ENCODE results near the gene BIK. TPM values are rescaled to one million over a fixed set of nuclear protein-coding genes. Genes with fewer than 3 reads are reported as not detected.
A peak's percentile ranks its signal among the peaks of the same experiment; 100 is the strongest.

BIK gene
- total and polyA plus RNA-seq, 7 experiments from 2014 or later = 1.1 to 4.3 (median 1.6) TPM

DNA sequence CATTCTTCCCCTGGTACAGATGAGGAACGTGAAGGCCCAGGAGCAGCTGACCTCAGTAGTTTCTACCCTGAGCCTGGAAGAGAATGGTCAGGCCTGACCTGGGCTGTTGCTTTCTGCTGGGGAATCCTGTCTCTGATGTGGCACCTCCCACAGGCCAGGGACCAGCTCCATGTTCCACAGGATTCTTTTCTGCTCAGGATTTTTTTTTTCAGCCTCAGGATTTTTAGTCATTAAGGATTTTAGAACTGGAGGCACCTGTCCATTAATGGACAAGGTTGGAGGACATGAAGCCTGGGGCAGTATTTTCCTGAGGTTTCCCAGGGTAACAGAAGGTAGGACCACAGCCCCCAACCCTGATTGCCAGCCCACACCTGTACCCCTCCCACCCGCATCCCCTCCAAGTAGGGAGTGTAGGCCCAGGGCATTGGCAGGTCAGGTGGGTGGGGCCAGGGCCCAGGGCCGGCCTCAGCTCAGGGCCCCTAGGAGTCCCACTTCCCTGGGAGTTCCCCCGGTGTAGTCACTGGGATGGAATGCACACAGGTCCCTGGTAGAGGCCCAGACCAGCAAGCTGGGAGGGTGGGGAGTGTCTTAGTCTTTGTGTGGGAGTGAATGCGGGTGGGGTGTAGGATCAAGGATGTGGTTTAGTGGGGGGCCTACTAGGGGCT lies 16.1 kb downstream of the BIK start:
- CTCF ChIA-PET = interaction anchor here (1.0 kb wide), 1 partner anchor 9 kb away, joined by 5 read pairs; no protein-coding TSS in a partner anchor
- H3K4me1 ChIP-seq (ENCODE audit: control insufficient read depth in 2 of 2, insufficient read depth in 2 of 2, low read length in 2 of 2) = no peaks in the 10 kb centered on the region
- H3K4me3 ChIP-seq (ENCODE audit: low read length) = no peak overlapping the region
- peaks cover 0 to 2% (median 0%) of the 10 kb centered on the region in 5 donors for H3K36me3 Mint-ChIP-seq
- DNase-seq (no peak), ATAC-seq (no peak)
- intact Hi-C loops (cut with micrococcal nuclease) = no loop called here
- H3K9me3 Mint-ChIP-seq = no peaks in the 10 kb centered on the region
- peaks cover 0 to 6% (median 0%) of the 10 kb centered on the region in 7 donors for H3K4me1 Mint-ChIP-seq
- H3K36me3 ChIP-seq (ENCODE audit: control insufficient read depth in 2 of 3, insufficient read depth in 3 of 3, low read length in 3 of 3) = peaks cover 0 to 7% (median 0%) of the 10 kb centered on the region in 3 experiments
- H3K27ac Mint-ChIP-seq = no peak overlapping the region
- H3K4me3 Mint-ChIP-seq = no peak overlapping the region
- no peaks in the 10 kb centered on the region for H3K27me3 ChIP-seq (ENCODE audit: control insufficient read depth in 2 of 2, insufficient read depth in 2 of 2, low read length in 2 of 2)
- H3K27ac ChIP-seq (ENCODE audit: low read depth, low read length) = no peak overlapping the region
- H3K9me3 ChIP-seq (ENCODE audit: control insufficient read depth in 2 of 3, low read length in 3 of 3) = no peaks in the 10 kb centered on the region
- H3K27me3 Mint-ChIP-seq = no peaks in the 10 kb centered on the region
- POLR2A ChIA-PET = no interaction called here

DNA sequence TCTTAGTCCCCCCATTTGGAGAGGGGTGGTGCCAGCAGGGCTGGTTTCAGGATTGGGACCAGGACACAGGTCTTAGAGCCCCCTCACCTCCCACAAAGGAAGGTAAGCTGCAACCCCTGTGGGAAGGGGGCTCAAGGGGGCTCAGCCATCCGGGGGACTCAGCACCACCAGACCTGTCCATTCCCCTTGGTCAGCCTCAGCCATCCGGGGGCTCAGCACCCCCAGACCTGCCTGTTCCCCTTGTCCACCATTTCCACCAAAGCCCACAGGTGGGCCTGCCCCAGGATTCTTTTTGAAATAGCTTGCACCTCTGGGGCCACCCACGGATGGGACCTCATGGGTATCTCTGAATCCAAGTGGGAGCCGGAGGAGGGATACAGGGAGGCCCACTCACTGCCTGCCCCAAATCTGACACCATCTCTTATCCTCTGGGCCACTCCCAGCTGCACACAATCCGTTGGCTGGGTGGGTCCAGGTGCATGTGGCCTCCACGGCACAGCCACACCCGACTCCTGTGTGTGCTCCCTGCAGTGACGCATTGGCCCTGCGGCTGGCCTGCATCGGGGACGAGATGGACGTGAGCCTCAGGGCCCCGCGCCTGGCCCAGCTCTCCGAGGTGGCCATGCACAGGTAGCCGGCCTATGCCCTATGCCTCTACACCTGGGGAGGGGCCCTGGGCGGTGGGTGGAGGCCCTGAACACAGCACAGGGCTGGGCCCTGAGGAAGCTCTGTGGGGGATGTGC lies 16.8 kb downstream of the BIK start:
- Mint-ChIP-seq H3K27me3 (no peaks in the 10 kb centered on the region), H3K27ac (no peak overlapping the region), H3K4me1 (peaks cover 0 to 6% (median 0%) of the 10 kb centered on the region in 7 donors), H3K9me3 (no peaks in the 10 kb centered on the region), H3K36me3 (peaks cover 0 to 9% (median 0%) of the 10 kb centered on the region in 5 donors), H3K4me3 (no peak overlapping the region)
- no peak overlapping the region for H3K4me3 ChIP-seq (ENCODE audit: low read length)
- POLR2A ChIA-PET = no interaction called here
- H3K36me3 ChIP-seq (ENCODE audit: control insufficient read depth in 2 of 3, insufficient read depth in 3 of 3, low read length in 3 of 3) = peaks cover 0 to 14% (median 0%) of the 10 kb centered on the region in 3 experiments
- intact Hi-C loops (cut with micrococcal nuclease) = no loop called here
- H3K27me3 ChIP-seq (ENCODE audit: control insufficient read depth in 2 of 2, insufficient read depth in 2 of 2, low read length in 2 of 2) = no peaks in the 10 kb centered on the region
- ATAC-seq = no peak
- H3K4me1 ChIP-seq (ENCODE audit: control insufficient read depth in 2 of 2, insufficient read depth in 2 of 2, low read length in 2 of 2) = no peaks in the 10 kb centered on the region
- CTCF ChIA-PET = no interaction called here
- no peak overlapping the region for H3K27ac ChIP-seq (ENCODE audit: low read depth, low read length)
- no peak for DNase-seq
- no peaks in the 10 kb centered on the region for H3K9me3 ChIP-seq (ENCODE audit: control insufficient read depth in 2 of 3, low read length in 3 of 3)

DNA sequence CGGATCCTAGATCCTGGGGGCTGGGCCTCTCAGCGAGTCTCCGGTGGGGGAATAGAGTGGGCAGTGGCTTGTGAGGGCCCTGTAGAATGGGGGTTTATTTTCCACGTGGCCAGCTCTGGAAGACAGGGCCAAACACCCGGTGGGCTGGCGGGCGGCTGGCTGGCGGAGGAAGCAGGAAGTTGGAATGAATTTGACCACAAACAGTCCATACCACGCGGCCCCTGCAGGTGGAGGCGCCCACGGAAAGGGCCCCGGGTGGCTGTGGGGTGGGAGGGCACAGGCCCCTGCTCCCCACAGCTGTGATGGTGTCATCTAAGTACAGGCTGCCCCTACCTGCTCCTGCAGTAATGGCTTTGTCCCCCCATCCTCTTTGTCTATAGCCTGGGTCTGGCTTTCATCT lies 17.6 kb downstream of the BIK start:
- Histone ChIP-seq H3K4me3 (ENCODE audit: low read length) (no peak overlapping the region), H3K36me3 (ENCODE audit: control insufficient read depth in 2 of 3, insufficient read depth in 3 of 3, low read length in 3 of 3) (peaks cover 0 to 22% (median 0%) of the 10 kb centered on the region in 3 experiments), H3K4me1 (ENCODE audit: control insufficient read depth in 2 of 2, insufficient read depth in 2 of 2, low read length in 2 of 2) (no peaks in the 10 kb centered on the region), H3K27ac (ENCODE audit: low read depth, low read length) (no peak overlapping the region), H3K27me3 (ENCODE audit: control insufficient read depth in 2 of 2, insufficient read depth in 2 of 2, low read length in 2 of 2) (no peaks in the 10 kb centered on the region), H3K9me3 (ENCODE audit: control insufficient read depth in 2 of 3, low read length in 3 of 3) (no peaks in the 10 kb centered on the region)
- H3K9me3 Mint-ChIP-seq = no peaks in the 10 kb centered on the region
- H3K4me3 Mint-ChIP-seq = no peak overlapping the region
- intact Hi-C loops (cut with micrococcal nuclease) = no loop called here
- H3K36me3 Mint-ChIP-seq = peaks cover 0 to 9% (median 0%) of the 10 kb centered on the region in 5 donors
- no peak for DNase-seq
- ChIA-PET CTCF (no interaction called here), POLR2A (no interaction called here)
- no peaks in the 10 kb centered on the region for H3K27me3 Mint-ChIP-seq
- ATAC-seq = no peak
- H3K4me1 Mint-ChIP-seq = peaks cover 0 to 6% (median 0%) of the 10 kb centered on the region in 7 donors
- H3K27ac Mint-ChIP-seq = no peak overlapping the region

DNA sequence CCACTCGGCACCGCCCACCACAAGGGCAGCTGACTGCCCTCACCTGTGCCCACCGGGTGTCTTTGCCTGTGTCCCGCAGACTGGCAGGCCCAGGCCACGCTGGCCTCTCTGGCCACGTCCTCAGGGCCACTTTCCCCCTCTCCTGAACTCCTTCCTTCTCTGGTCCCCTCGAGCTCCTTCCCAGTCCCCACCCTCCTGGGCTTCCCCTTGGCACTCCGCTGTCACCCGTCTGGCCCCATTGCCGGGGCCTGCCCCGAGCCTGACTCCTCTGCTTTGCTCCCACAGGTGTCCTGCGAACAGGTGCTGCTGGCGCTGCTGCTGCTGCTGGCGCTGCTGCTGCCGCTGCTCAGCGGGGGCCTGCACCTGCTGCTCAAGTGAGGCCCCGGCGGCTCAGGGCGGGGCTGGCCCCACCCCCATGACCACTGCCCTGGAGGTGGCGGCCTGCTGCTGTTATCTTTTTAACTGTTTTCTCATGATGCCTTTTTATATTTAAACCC lies 18.4 kb downstream of the BIK start:
- CTCF ChIA-PET = no interaction called here
- POLR2A ChIA-PET = no interaction called here
- ATAC-seq = peak; percentile 41

DNA sequence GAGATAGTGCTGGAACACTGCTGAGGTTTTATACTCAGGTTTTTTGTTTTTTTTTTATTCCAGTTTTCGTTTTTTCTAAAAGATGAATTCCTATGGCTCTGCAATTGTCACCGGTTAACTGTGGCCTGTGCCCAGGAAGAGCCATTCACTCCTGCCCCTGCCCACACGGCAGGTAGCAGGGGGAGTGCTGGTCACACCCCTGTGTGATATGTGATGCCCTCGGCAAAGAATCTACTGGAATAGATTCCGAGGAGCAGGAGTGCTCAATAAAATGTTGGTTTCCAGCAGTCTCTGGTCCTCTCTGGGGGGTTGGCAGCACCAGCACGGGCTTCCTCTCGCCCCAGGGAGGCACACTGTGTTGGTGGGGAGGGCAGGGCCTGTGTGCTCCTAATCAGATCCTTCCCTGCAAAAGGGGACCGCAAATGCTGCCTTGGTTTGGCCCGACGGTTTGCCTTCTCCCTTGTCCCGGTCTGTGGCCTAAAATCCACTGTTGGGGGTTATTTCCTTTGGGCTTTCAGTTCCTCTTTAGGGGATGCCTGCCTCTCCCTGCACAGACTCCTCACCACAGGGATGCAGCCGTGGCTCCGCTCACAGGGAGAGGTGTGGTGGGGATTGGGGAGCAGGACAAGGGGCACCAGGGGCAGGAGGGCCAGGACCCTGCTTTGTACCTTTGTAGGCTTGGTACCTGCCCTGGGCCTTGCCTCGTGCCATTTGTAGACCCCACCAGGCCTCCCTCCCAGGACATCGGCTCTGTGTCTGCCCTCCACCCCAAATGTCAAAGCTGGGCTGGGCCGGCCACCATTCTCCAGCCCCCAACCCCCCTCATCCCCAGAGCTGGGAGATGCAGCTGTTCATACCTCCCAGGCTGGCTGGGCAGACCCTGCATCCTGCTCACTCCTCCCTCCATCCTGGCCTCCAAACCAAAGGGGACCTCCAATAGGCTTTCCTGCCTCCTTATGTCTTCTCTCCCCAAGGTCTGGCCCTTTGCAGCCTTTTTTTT lies 19.2 kb downstream of the BIK start:
- no peaks in the 10 kb centered on the region for H3K27me3 Mint-ChIP-seq
- no peak for DNase-seq
- intact Hi-C loops (cut with micrococcal nuclease) = no loop called here
- H3K4me1 Mint-ChIP-seq = peaks cover 0 to 6% (median 0%) of the 10 kb centered on the region in 7 donors
- H3K27ac Mint-ChIP-seq = no peak overlapping the region
- ChIA-PET POLR2A (no interaction called here), CTCF (no interaction called here)
- H3K4me3 Mint-ChIP-seq = no peak overlapping the region
- no peaks in the 10 kb centered on the region for H3K9me3 Mint-ChIP-seq
- Histone ChIP-seq H3K27me3 (ENCODE audit: control insufficient read depth in 2 of 2, insufficient read depth in 2 of 2, low read length in 2 of 2) (no peaks in the 10 kb centered on the region), H3K4me1 (ENCODE audit: control insufficient read depth in 2 of 2, insufficient read depth in 2 of 2, low read length in 2 of 2) (no peaks in the 10 kb centered on the region), H3K27ac (ENCODE audit: low read depth, low read length) (no peak overlapping the region), H3K36me3 (ENCODE audit: control insufficient read depth in 2 of 3, insufficient read depth in 3 of 3, low read length in 3 of 3) (peaks cover 0 to 30% (median 0%) of the 10 kb centered on the region in 3 experiments), H3K4me3 (ENCODE audit: low read length) (no peak overlapping the region), H3K9me3 (ENCODE audit: control insufficient read depth in 2 of 3, low read length in 3 of 3) (no peaks in the 10 kb centered on the region)
- ATAC-seq = peak; percentile 26
- H3K36me3 Mint-ChIP-seq = peaks cover 0 to 14% (median 7%) of the 10 kb centered on the region in 5 donors

More for the DNA sequence above, 18.4 kb downstream of the BIK start:
- intact Hi-C loops (cut with micrococcal nuclease) = no loop called here
- Mint-ChIP-seq H3K4me1 (peaks cover 0 to 6% (median 0%) of the 10 kb centered on the region in 7 donors), H3K9me3 (no peaks in the 10 kb centered on the region), H3K27ac (no peak overlapping the region), H3K27me3 (no peaks in the 10 kb centered on the region), H3K4me3 (no peak overlapping the region), H3K36me3 (peaks cover 0 to 12% (median 4%) of the 10 kb centered on the region in 5 donors)
- Histone ChIP-seq H3K4me1 (ENCODE audit: control insufficient read depth in 2 of 2, insufficient read depth in 2 of 2, low read length in 2 of 2) (no peaks in the 10 kb centered on the region), H3K27me3 (ENCODE audit: control insufficient read depth in 2 of 2, insufficient read depth in 2 of 2, low read length in 2 of 2) (no peaks in the 10 kb centered on the region), H3K4me3 (ENCODE audit: low read length) (no peak overlapping the region), H3K9me3 (ENCODE audit: control insufficient read depth in 2 of 3, low read length in 3 of 3) (no peaks in the 10 kb centered on the region), H3K36me3 (ENCODE audit: control insufficient read depth in 2 of 3, insufficient read depth in 3 of 3, low read length in 3 of 3) (peaks cover 0 to 24% (median 0%) of the 10 kb centered on the region in 3 experiments), H3K27ac (ENCODE audit: low read depth, low read length) (no peak overlapping the region)
- no peak for DNase-seq

DNA sequence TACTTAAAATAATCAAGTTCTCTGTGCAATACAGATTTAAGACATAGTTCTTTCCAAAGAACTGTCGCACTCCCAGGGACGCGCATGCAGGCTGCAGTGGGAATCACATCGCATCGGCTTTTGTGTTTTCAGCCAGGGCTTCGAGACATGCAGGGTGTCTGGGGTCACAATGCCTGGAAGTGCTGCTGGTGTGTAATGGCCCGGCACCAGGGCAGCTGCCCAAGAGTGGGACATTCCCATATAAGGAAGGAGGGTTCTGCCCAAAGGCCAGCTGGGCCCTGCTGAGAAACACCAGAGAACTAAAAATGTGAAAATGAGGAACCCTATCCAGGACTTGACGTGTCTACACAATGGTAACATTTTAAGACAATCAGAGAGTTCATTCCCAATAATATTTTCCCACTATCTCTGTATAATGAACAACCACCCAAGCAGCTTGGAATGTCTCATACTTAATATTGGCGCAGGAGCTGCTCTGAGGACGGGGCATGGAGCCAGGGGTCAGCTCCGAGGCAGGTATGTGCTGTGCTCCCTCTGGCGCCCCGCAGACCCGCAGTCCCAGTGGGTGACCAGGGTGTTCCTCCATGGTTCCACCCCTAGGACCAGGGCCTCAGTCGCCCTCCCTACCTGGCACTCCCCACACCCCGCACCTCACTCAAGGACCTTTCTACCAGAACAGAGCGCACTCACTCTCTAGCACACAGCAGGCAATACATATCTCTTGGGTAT lies 21.4 kb downstream of the BIK start:
- no peaks in the 10 kb centered on the region for H3K9me3 Mint-ChIP-seq
- no peak for DNase-seq
- intact Hi-C loops (cut with micrococcal nuclease) = no loop called here
- ChIA-PET CTCF (no interaction called here), POLR2A (no interaction called here)
- no peak for ATAC-seq
- H3K27me3 Mint-ChIP-seq = no peaks in the 10 kb centered on the region
- Histone ChIP-seq H3K9me3 (ENCODE audit: control insufficient read depth in 2 of 3, low read length in 3 of 3) (no peaks in the 10 kb centered on the region), H3K36me3 (ENCODE audit: control insufficient read depth in 2 of 3, insufficient read depth in 3 of 3, low read length in 3 of 3) (peaks cover 0 to 45% (median 0%) of the 10 kb centered on the region in 3 experiments), H3K27ac (ENCODE audit: low read depth, low read length) (no peak overlapping the region), H3K4me3 (ENCODE audit: low read length) (no peak overlapping the region), H3K4me1 (ENCODE audit: control insufficient read depth in 2 of 2, insufficient read depth in 2 of 2, low read length in 2 of 2) (no peaks in the 10 kb centered on the region), H3K27me3 (ENCODE audit: control insufficient read depth in 2 of 2, insufficient read depth in 2 of 2, low read length in 2 of 2) (no peaks in the 10 kb centered on the region)
- H3K4me1 Mint-ChIP-seq = peaks cover 0 to 6% (median 0%) of the 10 kb centered on the region in 7 donors
- H3K4me3 Mint-ChIP-seq = no peak overlapping the region
- H3K36me3 Mint-ChIP-seq = peaks cover 0 to 17% (median 8%) of the 10 kb centered on the region in 5 donors
- no peak overlapping the region for H3K27ac Mint-ChIP-seq
